HEK293T (cell line): ENCODE results near the gene IGSF21.

Source experiments
- BHLHE40 ChIP-seq: fragments of 450-650 bp; IDR thresholded peaks from 2 replicates; pipeline ENCODE4 v1.6.1; 2016; ENCODE audit warnings: mild to moderate bottlenecking, moderate library complexity, borderline replicate concordance
- ELF4 ChIP-seq: fragments of 450-650 bp; IDR thresholded peaks from 2 replicates; pipeline ENCODE4 v1.6.1; 2017; ENCODE audit warnings: antibody characterized with exemption
- FOXA1 ChIP-seq: fragments of 450-650 bp; IDR thresholded peaks from 2 replicates; pipeline ENCODE4 v1.6.1; 2016; ENCODE audit warnings: mild to moderate bottlenecking
- FOXM1 ChIP-seq: fragments of 450-650 bp; IDR thresholded peaks from 2 replicates; pipeline ENCODE4 v1.6.1; 2017; ENCODE audit warnings: mild to moderate bottlenecking, borderline replicate concordance
- L3MBTL2 ChIP-seq: fragments of 450-650 bp; conservative IDR thresholded peaks from 2 replicates; pipeline ENCODE4 v1.6.1; 2016; ENCODE audit warnings: mild to moderate bottlenecking
- SP1 ChIP-seq: fragments of 450-650 bp; IDR thresholded peaks from 2 replicates; pipeline ENCODE4 v1.6.1; 2017
- SUZ12 ChIP-seq: fragments of 450-650 bp; IDR thresholded peaks from 2 replicates; pipeline ENCODE4 v1.6.1; 2016; ENCODE audit warnings: mild to moderate bottlenecking
- ZNF384 ChIP-seq: fragments of 450-650 bp; IDR thresholded peaks from 2 replicates; pipeline ENCODE4 v1.6.1; 2016
- TF ChIP-seq, protein P1 (sequence below): fragments of 450-650 bp; IDR thresholded peaks from 2 replicates; pipeline ENCODE4 v1.6.1; 2016

- TF ChIP-seq BHLHE40: no peak
- TF ChIP-seq SUZ12: no peak
- TF ChIP-seq FOXA1: no peak
- TF ChIP-seq ZNF384: no peak
- TF ChIP-seq, protein P1, sequence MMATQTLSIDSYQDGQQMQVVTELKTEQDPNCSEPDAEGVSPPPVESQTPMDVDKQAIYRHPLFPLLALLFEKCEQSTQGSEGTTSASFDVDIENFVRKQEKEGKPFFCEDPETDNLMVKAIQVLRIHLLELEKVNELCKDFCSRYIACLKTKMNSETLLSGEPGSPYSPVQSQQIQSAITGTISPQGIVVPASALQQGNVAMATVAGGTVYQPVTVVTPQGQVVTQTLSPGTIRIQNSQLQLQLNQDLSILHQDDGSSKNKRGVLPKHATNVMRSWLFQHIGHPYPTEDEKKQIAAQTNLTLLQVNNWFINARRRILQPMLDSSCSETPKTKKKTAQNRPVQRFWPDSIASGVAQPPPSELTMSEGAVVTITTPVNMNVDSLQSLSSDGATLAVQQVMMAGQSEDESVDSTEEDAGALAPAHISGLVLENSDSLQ: no peak
- no peak for TF ChIP-seq FOXM1
- TF ChIP-seq L3MBTL2: no peak
- TF ChIP-seq SP1: no peak
- no peak for TF ChIP-seq ELF4
These were observed 41.5 kb downstream of the IGSF21 start for GRCh38 chr1:18149027-18149641.
